A549 (cell line): ENCODE data around the gene ANKRD40. TPM values are rescaled to one million over a fixed set of nuclear protein-coding genes. Genes with fewer than 3 reads are reported as not detected.
A peak's percentile ranks its signal among the peaks of the same experiment; 100 is the strongest.

Experiments used
- ATAC-seq, 2 experiments: fragments of 200-7000 bp in 1 of 2; fragments of >200 bp in 1 of 2; cut with Nextera tagmentation in 1 of 2; cut with Tn5 transposase in 1 of 2; 3 replicates each; pipeline versions ENCODE4 v1.8.0 to v1.9.1; 2018 to 2020; ENCODE audit warnings: mild to moderate bottlenecking in 1 of 2, moderate library complexity in 1 of 2
- CTCF ChIA-PET: fragments of 300-600 bp; sonication (Branson Sonifier 250); formaldehyde crosslinking; extraction: SDS; loops from one replicate; lab custom pipeline; 2021; ENCODE audit warnings: antibody characterized with exemption, inconsistent platforms; lab: Yijun Ruan, JAX
- POLR2A ChIA-PET: fragments of 350-600 bp; formaldehyde crosslinking; extraction: SDS; loops from one replicate; lab custom pipeline; 2021; ENCODE audit warnings: antibody characterized with exemption, inconsistent platforms; lab: Yijun Ruan, JAX
- DNase-seq, 2 experiments: peaks; one replicate each; pipeline versions ENCODE4 v3.0.0 to v3.0.0-alpha.2; 2011 to 2016; ENCODE audit warnings: low read depth in 1 of 2, low spot score in 1 of 2
- FAIRE-seq: peaks from 2 replicates; lab custom pipeline; 2011; peaks lifted over from hg19 to GRCh38; lab: Jason Lieb, UNC
- H3K27ac ChIP-seq, 2 experiments: fragments of >200 bp; sonication (Bioruptor Twin); formaldehyde crosslinking; 3 replicates each; pipeline ENCODE4 v1.5.1; 2016 to 2017
- H3K4me1 ChIP-seq: fragments of >200 bp; sonication (Bioruptor Twin); formaldehyde crosslinking; 3 replicates; pipeline ENCODE4 v1.6.1; 2016
- H3K4me2 ChIP-seq: fragments of >200 bp; sonication (Bioruptor Twin); formaldehyde crosslinking; 3 replicates; pipeline ENCODE4 v1.6.1; 2016
- H3K4me3 ChIP-seq: fragments of >200 bp; sonication (Bioruptor Twin); formaldehyde crosslinking; 3 replicates; pipeline ENCODE4 v1.5.1; 2016
- H3K9me3 ChIP-seq: fragments of >200 bp; sonication (Bioruptor Twin); formaldehyde crosslinking; 3 replicates; pipeline ENCODE4 v1.6.1; 2016
- ATOH8 ChIP-seq: fragments of 250-450 bp; sonication (Bioruptor Pico); IDR thresholded peaks from 2 replicates; pipeline ENCODE4 v1.5.0; 2020; ENCODE audit warnings: low read depth, mild to moderate bottlenecking, moderate library complexity
- EHMT2 ChIP-seq: fragments of 200-600 bp; sonication (generic); IDR thresholded peaks from 2 replicates; pipeline ENCODE4 v1.6.1; 2016; ENCODE audit warnings: antibody characterized with exemption, low read depth, mild to moderate bottlenecking, moderate library complexity
- ELK1 ChIP-seq: fragments of 150-350 bp; IDR thresholded peaks from 2 replicates; pipeline ENCODE4 v1.6.1; 2014; ENCODE audit warnings: low read depth, mild to moderate bottlenecking, low read length
- FOSB ChIP-seq: fragments of 250-450 bp; sonication (Bioruptor Pico); IDR thresholded peaks from 2 replicates; pipeline ENCODE4 v1.5.0; 2020; ENCODE audit warnings: mild to moderate bottlenecking, moderate library complexity
- HEYL ChIP-seq: fragments of 250-450 bp; sonication (Bioruptor Pico); IDR thresholded peaks from 2 replicates; pipeline ENCODE4 v1.8.0; 2021; ENCODE audit warnings: mild to moderate bottlenecking, moderate library complexity
- HOXB5 ChIP-seq: fragments of 250-450 bp; sonication (Bioruptor Pico); IDR thresholded peaks from 2 replicates; pipeline ENCODE4 v1.5.0; 2020; ENCODE audit warnings: mild to moderate bottlenecking, moderate library complexity
- JUN ChIP-seq, 2 experiments: fragments of >200 bp; sonication (Bioruptor Twin); formaldehyde crosslinking; IDR thresholded peaks; 2 replicates in 1 of 2; 3 replicates in 1 of 2; pipeline ENCODE4 v1.6.1; 2016 to 2017
- POLR2AphosphoS2 ChIP-seq: conservative IDR thresholded peaks from 2 replicates; pipeline ENCODE4 v1.6.1; 2012; ENCODE audit warnings: low read length, improper control_type of control experiment, inconsistent platforms
- RAD21 ChIP-seq, 2 experiments: fragments of >200 bp in 1 of 2; sonication (Bioruptor Twin) in 1 of 2; formaldehyde crosslinking in 1 of 2; IDR thresholded peaks in 1 of 2; conservative IDR thresholded peaks in 1 of 2; 2 replicates in 1 of 2; 3 replicates in 1 of 2; pipeline ENCODE4 v1.6.1; 2012 to 2018; ENCODE audit warnings: inconsistent platforms in 1 of 2
- RCOR1 ChIP-seq: fragments of 150-350 bp; IDR thresholded peaks from 2 replicates; pipeline ENCODE4 v1.6.1; 2014; ENCODE audit warnings: antibody characterized with exemption, low read length, low read depth
- RFX5 ChIP-seq: fragments of 450-650 bp; IDR thresholded peaks from 2 replicates; pipeline ENCODE4 v1.7.1; 2014; ENCODE audit warnings: antibody characterized with exemption, mild to moderate bottlenecking, moderate library complexity
- SMC3 ChIP-seq: fragments of >200 bp; sonication (Bioruptor Twin); formaldehyde crosslinking; IDR thresholded peaks from 3 replicates; pipeline ENCODE4 v1.6.1; 2018; ENCODE audit warnings: inconsistent platforms
- WGBS: methylation state at CpG from one replicate; pipeline ENCODE4 v1.1.6; 2017; ENCODE audit errors: missing lambda C conversion rate; 5-methylcytosine and 5-hydroxymethylcytosine counted together
- polyA plus RNA-seq, 4 experiments: library from polyadenylated mRNA; depleted of rRNA in 3 of 4; stranded (reverse); fragments of >200 nt; fragmentation: RNase III in 1 of 4; extraction: RNeasy Plus Mini Kit Qiagen cat#74134 plus additional on column Dnase treatment in 1 of 4; gene quantifications; 2 replicates in 3 of 4; 3 replicates in 1 of 4; pipeline ENCODE4 v1.2.3, GENCODE V29; 2011 to 2017
- TF ChIP-seq, protein P1 (sequence below): fragments of >200 bp; sonication (Bioruptor Twin); formaldehyde crosslinking; IDR thresholded peaks from 3 replicates; pipeline ENCODE4 v1.6.1; 2016
- TF ChIP-seq, protein P2 (sequence below): fragments of 250-450 bp; sonication (Bioruptor Pico); IDR thresholded peaks from 2 replicates; pipeline ENCODE4 v1.5.0; 2021; ENCODE audit warnings: mild to moderate bottlenecking, moderate library complexity, borderline replicate concordance
- TF ChIP-seq, protein P3 (sequence below): IDR thresholded peaks from 2 replicates; pipeline ENCODE4 v1.6.1; 2012

The ANKRD40 gene
- polyA plus RNA-seq, 2 of the 4 experiments (the other 2 are of a cell fraction), result 50.1 to 84.3 TPM

GRCh38 chr17:50660042-50660886 lies 47.5 kb downstream of the ANKRD40 start (continued):
- TF ChIP-seq ELK1 (no peak), FOSB (CRISPR knock-in tag) (peak; percentile 88; the same call in 1 of the 2 replicates), ATOH8 (peak; percentile 98), HEYL (peak; percentile 71), EHMT2 (no peak), POLR2AphosphoS2 (no peak), RFX5 (no peak), SMC3 (peak; percentile 20; the same call in 1 of the 3 replicates)
- TF ChIP-seq, protein P1, sequence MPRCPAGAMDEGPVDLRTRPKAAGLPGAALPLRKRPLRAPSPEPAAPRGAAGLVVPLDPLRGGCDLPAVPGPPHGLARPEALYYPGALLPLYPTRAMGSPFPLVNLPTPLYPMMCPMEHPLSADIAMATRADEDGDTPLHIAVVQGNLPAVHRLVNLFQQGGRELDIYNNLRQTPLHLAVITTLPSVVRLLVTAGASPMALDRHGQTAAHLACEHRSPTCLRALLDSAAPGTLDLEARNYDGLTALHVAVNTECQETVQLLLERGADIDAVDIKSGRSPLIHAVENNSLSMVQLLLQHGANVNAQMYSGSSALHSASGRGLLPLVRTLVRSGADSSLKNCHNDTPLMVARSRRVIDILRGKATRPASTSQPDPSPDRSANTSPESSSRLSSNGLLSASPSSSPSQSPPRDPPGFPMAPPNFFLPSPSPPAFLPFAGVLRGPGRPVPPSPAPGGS, result 0 out of 3 replicates have a peak, but pooled peaks have one; percentile 33
- TF ChIP-seq, protein P2, sequence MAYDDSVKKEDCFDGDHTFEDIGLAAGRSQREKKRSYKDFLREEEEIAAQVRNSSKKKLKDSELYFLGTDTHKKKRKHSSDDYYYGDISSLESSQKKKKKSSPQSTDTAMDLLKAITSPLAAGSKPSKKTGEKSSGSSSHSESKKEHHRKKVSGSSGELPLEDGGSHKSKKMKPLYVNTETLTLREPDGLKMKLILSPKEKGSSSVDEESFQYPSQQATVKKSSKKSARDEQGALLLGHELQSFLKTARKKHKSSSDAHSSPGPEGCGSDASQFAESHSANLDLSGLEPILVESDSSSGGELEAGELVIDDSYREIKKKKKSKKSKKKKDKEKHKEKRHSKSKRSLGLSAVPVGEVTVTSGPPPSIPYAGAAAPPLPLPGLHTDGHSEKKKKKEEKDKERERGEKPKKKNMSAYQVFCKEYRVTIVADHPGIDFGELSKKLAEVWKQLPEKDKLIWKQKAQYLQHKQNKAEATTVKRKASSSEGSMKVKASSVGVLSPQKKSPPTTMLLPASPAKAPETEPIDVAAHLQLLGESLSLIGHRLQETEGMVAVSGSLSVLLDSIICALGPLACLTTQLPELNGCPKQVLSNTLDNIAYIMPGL, result peak; percentile 20; the same call in 1 of the 2 replicates

DNA sequence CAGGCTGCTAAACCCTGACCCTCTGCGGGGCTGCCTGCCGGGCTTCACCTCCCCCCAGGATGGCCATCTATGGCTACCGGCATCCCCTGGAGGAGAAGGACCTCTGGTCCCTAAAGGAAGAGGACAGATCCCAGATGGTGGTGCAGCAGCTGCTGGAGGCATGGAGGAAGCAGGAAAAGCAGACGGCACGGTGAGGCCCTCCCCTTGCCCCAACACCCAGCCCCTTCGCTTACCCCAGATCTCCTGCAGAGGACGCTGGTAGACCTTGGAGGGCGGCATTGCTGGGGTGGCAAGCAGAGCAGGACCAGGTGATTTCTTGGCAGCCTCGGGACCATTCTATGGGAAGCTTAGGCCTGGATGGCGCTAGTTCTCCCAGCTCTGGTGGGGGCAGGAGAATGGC lies 48.5 kb downstream of the ANKRD40 start:
- FAIRE-seq, result no peak
- H3K27ac ChIP-seq, result peak overlapping the region; percentile 98
- no peak overlapping the region for H3K4me3 ChIP-seq
- H3K9me3 ChIP-seq, result no peaks in the 10 kb centered on the region
- TF ChIP-seq, protein P3, sequence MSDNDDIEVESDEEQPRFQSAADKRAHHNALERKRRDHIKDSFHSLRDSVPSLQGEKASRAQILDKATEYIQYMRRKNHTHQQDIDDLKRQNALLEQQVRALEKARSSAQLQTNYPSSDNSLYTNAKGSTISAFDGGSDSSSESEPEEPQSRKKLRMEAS, result 0 out of 2 replicates have a peak, but pooled peaks have one; percentile 5
- peak in 1 of 2 experiments; percentile 48; a peak in 2 of 5 replicates for TF ChIP-seq RAD21 (conservative IDR thresholded peaks at IDR 0.05 in 1 of 2, IDR thresholded peaks at IDR 0.05 in 1 of 2)
- TF ChIP-seq HOXB5 (CRISPR knock-in tag), result no peak
- H3K4me1 ChIP-seq, result peaks cover 87% of the 10 kb centered on the region
- CTCF ChIA-PET, result interaction anchor here (0.9 to 52.6 kb wide), 7 partner anchors 9 to 124 kb away, joined by 3 to 2097 read pairs (median 26); partner anchors contain the start of gene ABCC3
- WGBS, result 74% methylated on average over 10 of the region's 10 CpGs
- ATAC-seq, result no peak
- POLR2A ChIA-PET, result interaction anchor here (0.8 to 6.3 kb wide), 4 partner anchors 10 to 112 kb away, joined by 3 to 237 read pairs (median 74); partner anchors contain the start of gene ABCC3
- peak overlapping the region; percentile 56 for H3K4me2 ChIP-seq
- DNase-seq, result peak in 1 of 2 experiments; percentile 69

DNA sequence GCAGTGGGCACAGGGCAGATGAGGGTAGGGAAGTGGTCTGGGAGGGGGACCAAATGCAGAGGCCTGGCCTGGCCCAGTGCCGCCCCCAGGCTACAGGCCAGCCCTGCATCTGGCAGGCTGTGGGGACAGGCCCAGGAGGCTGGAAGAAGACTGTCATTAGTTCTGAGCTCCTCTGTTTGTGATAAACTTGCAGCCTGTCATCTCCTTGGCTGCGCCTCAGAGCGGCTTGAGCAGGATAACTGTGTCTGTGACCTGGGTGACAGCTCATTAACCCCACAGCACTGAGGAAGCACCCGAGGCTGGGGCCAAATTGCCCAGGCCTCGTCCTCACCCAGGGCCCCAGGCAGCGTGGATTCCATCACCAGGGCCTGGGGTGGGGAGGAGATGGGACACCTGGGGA lies 49.1 kb downstream of the ANKRD40 start:
- FAIRE-seq, result no peak
- no peak for ATAC-seq
- Histone ChIP-seq H3K4me1 (peaks cover 87% of the 10 kb centered on the region), H3K27ac (peak overlapping the region; percentile 98), H3K4me3 (no peak overlapping the region), H3K4me2 (peak overlapping the region; percentile 56), H3K9me3 (no peaks in the 10 kb centered on the region)
- ChIA-PET CTCF (interaction anchor here (2.4 to 52.6 kb wide), 4 partner anchors 10 to 109 kb away, joined by 9 to 2097 read pairs (median 416); partner anchors contain the start of gene ABCC3), POLR2A (interaction anchor here (5.1 to 6.3 kb wide), 3 partner anchors 10 to 35 kb away, joined by 64 to 237 read pairs (median 85); partner anchors contain the start of gene ABCC3)
- WGBS, result 67% methylated on average over 6 of the region's 6 CpGs
- TF ChIP-seq, protein P3, result 0 out of 2 replicates have a peak, but pooled peaks have one; percentile 1
- TF ChIP-seq RCOR1 (no peak), JUN (IDR thresholded peaks at IDR 0.05) (peak in 1 of 2 experiments; percentile 10; a peak in 1 of 5 replicates)
- no peak for DNase-seq
